Uterus (tissue), 4 donors: ENCODE results near the gene PPP6R2. TPM values are rescaled to one million over a fixed set of nuclear protein-coding genes. Genes with fewer than 3 reads are reported as not detected.
A peak's percentile ranks its signal among the peaks of the same experiment; 100 is the strongest.
"Not testable (repeated sequence)": the region's sequence is repeated elsewhere in the genome, so short reads cannot be mapped to it uniquely, and the experiment has no call there.

Source experiments
- DNase-seq, 2 donors: peaks; one replicate each; pipeline ENCODE4 v3.0.0-alpha.2; 2019 to 2020
- H3K27ac ChIP-seq, 2 donors: fragments of 200-600 bp; sonication (generic); 1 replicate in 1 of 2; 2 replicates in 1 of 2; pipeline ENCODE4 v1.5.1; 2016 to 2018
- H3K27me3 ChIP-seq, 2 donors: fragments of 200-600 bp; sonication (generic); one replicate each; pipeline ENCODE4 v1.5.1; 2018 to 2019; ENCODE audit warnings: control low read depth in 1 of 2
- H3K36me3 ChIP-seq, 2 donors: fragments of 200-600 bp; sonication (generic); one replicate each; pipeline ENCODE4 v1.5.1; 2019; ENCODE audit warnings: control low read depth in 1 of 2
- H3K4me1 ChIP-seq, 2 donors: fragments of 200-600 bp; sonication (generic); one replicate each; pipeline ENCODE4 v1.5.1; 2018 to 2019; ENCODE audit warnings: control low read depth in 1 of 2
- H3K4me3 ChIP-seq, 2 donors: fragments of 200-600 bp; sonication (generic); 1 replicate in 1 of 2; 2 replicates in 1 of 2; pipeline ENCODE4 v1.5.1; 2018 to 2019; ENCODE audit warnings: mild to moderate bottlenecking in 1 of 2
- H3K9me3 ChIP-seq, 2 donors: fragments of 200-600 bp; sonication (generic); one replicate each; pipeline ENCODE4 v1.5.1; 2019; ENCODE audit warnings: control low read depth in 1 of 2
- POLR2A ChIP-seq, 2 donors: fragments of 450-650 bp; IDR thresholded peaks; one replicate each; pipeline ENCODE4 v1.6.1; 2016; ENCODE audit warnings: antibody characterized with exemption in 2 of 2, mild to moderate bottlenecking in 1 of 2, moderate library complexity in 1 of 2
- intact Hi-C: fragments of 100-400 bp; cut with DNase I; formaldehyde crosslinking; loops from one replicate; pipeline ENCODE4 v1.15.1; 2023; ENCODE audit warnings: low total_unique reads
- total RNA-seq, 4 donors: library from RNA; depleted of rRNA in 3 of 4; stranded (reverse); fragments of >200 nt in 3 of 4; gene quantifications; one replicate each; pipeline versions ENCODE4 v1.1.0 to v1.2.4, GENCODE V29; 2014 to 2023
- TF ChIP-seq, protein P1 (sequence below), 4 experiments: fragments of 200-600 bp in 2 of 4; fragments of 450-650 bp in 2 of 4; sonication (generic) in 2 of 4; IDR thresholded peaks; one replicate each; pipeline ENCODE4 v1.5.1; 2016 to 2019; ENCODE audit warnings: antibody characterized with exemption in 4 of 4, mild to moderate bottlenecking in 2 of 4, moderate library complexity in 1 of 4
- donor health status: DM: yes; HTN: yes; CAD: no.

PPP6R2 gene
- total RNA-seq, 4 donors from 2014 or later: 42.4 to 73.1 (median 47.2) TPM

DNA sequence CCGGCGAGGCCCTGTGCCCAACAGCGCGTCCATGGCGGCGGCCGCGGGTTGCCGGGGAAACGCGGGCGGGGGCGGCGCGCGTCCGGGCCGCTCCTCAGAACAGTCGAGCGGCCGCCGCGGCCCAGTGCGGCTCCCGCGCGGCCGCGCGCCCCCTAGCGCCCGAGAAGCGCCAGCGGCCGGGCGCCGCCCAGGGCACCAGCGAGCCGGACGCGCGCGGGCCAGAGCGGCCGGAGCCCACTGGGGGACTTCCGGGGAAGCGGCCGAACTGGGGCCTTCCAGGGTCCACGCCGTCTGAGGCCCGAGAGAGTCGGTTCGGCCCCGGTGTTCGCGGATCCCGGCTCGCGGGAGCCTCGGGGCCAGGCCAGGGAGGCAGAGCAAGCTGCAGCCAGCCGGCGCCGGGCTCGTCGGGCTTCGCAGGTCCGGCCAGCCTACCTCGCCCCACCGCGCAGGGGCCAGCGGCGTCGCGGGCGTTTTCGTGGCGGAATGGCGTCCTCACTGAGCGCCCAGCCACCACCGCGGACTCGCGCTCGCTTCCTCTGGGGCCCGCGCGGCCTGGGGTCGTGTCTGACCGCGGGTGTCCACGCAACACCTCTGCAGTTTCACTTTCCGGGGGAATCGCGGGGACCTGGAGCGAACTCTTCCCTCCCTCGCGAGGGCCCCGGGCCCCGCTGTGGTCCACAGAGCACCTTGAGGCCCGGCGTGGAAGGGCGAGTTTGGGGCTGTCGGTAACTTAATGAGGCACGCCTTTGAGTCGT is 16.0 kb upstream of the PPP6R2 start, which contains the start of gene DENND6B:
Gene DENND6B (minus strand): TSS at position 57 of the 755 bp plus-strand sequence. CDS start 24 bp downstream, at position 33.
- H3K9me3 ChIP-seq: no peaks in the 10 kb centered on the region
- no peaks in the 10 kb centered on the region for H3K36me3 ChIP-seq
- peak in 1 of 2 donors; percentile 68 for TF ChIP-seq POLR2A (IDR thresholded peaks at IDR 0.05)
- TF ChIP-seq, protein P1, sequence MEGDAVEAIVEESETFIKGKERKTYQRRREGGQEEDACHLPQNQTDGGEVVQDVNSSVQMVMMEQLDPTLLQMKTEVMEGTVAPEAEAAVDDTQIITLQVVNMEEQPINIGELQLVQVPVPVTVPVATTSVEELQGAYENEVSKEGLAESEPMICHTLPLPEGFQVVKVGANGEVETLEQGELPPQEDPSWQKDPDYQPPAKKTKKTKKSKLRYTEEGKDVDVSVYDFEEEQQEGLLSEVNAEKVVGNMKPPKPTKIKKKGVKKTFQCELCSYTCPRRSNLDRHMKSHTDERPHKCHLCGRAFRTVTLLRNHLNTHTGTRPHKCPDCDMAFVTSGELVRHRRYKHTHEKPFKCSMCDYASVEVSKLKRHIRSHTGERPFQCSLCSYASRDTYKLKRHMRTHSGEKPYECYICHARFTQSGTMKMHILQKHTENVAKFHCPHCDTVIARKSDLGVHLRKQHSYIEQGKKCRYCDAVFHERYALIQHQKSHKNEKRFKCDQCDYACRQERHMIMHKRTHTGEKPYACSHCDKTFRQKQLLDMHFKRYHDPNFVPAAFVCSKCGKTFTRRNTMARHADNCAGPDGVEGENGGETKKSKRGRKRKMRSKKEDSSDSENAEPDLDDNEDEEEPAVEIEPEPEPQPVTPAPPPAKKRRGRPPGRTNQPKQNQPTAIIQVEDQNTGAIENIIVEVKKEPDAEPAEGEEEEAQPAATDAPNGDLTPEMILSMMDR (IDR thresholded peaks at IDR 0.05): peak in 3 of 4 experiments; percentile 72 to 99 (median 98)
- intact Hi-C loops: no loop called here
- peak within 1 kb of the TSS; percentile 89 to 96 for H3K27ac ChIP-seq
- peak within 1 kb of the TSS; percentile 43 to 97 for H3K4me3 ChIP-seq
- H3K4me1 ChIP-seq: peaks cover 0 to 7% of the 10 kb centered on the region in 2 donors
- peak; percentile 69 to 83 for DNase-seq
- H3K27me3 ChIP-seq: no peaks in the 10 kb centered on the region

DNA sequence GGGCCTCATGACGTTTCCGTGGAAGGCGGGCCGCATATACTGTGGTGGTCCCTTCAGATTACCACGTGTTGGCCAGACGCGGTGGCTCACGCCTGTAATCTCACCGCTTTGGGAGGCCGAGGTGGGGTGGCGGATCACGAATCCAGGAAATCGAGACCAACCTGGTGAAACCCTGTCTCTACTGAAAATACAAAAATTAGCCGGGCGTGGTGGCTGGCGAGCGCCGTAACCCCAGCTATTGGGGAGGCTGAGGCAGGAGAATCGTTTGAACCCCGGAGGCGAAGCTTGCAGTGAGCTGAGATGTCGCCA is 15.5 kb upstream of the PPP6R2 start:
- H3K9me3 ChIP-seq: no peaks in the 10 kb centered on the region
- intact Hi-C loops: no loop called here
- H3K27me3 ChIP-seq: no peaks in the 10 kb centered on the region
- peak overlapping the region; percentile 89 to 96 for H3K27ac ChIP-seq
- no peaks in the 10 kb centered on the region for H3K36me3 ChIP-seq
- no peak for DNase-seq
- peak overlapping the region; percentile 43 to 82 for H3K4me3 ChIP-seq
- TF ChIP-seq, protein P1 (IDR thresholded peaks at IDR 0.05): no peak
- TF ChIP-seq POLR2A (IDR thresholded peaks at IDR 0.05): no peak
- peaks cover 0 to 7% of the 10 kb centered on the region in 2 donors for H3K4me1 ChIP-seq

DNA sequence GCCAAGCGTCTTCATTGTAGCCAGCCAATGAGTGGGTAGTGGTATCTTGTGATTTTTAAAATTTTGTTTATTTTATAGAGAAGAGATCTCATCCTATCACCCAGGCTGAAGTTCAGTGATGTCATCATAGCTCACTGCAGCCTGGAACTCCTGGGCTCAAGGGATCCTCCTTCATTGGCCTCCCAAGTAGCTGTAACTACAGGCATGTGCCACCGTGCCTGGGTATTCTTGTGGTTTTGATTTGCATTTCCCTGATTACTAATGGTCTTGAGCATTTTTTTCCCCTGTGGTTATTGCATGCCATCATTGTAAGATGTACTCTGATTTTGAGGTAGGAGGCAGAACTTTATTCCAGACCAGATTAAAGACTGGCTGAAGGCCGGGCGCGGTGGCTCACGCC is 13.9 kb upstream of the PPP6R2 start:
- Histone ChIP-seq H3K27me3 (no peaks in the 10 kb centered on the region), H3K4me3 (no peak overlapping the region), H3K27ac (no peak overlapping the region), H3K4me1 (peaks cover 0 to 7% of the 10 kb centered on the region in 2 donors), H3K36me3 (no peaks in the 10 kb centered on the region), H3K9me3 (no peaks in the 10 kb centered on the region)
- TF ChIP-seq, protein P1 (IDR thresholded peaks at IDR 0.05): no peak
- no peak for TF ChIP-seq POLR2A (IDR thresholded peaks at IDR 0.05)
- intact Hi-C loops: no loop called here
- DNase-seq: no peak

DNA sequence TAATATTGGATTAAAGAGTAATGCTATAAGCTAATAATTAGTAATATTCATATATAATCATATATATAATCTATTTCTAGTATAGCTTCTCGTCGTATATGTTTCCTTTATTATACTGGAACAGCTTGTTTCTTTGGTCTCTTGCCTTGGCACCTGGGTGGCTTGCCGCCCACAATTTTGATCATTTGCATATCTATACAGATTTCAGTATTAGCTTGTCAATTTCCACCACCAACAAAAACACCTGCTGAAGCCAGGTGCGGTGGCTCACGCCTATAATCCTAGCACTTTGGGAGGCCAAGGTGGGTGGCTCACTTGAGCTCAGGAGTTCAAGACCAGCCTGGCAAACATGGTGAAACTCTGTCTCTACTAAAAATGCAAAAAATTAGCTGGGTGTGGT is 8.7 kb upstream of the PPP6R2 start:
- intact Hi-C loops: not testable (repeated sequence)

DNA sequence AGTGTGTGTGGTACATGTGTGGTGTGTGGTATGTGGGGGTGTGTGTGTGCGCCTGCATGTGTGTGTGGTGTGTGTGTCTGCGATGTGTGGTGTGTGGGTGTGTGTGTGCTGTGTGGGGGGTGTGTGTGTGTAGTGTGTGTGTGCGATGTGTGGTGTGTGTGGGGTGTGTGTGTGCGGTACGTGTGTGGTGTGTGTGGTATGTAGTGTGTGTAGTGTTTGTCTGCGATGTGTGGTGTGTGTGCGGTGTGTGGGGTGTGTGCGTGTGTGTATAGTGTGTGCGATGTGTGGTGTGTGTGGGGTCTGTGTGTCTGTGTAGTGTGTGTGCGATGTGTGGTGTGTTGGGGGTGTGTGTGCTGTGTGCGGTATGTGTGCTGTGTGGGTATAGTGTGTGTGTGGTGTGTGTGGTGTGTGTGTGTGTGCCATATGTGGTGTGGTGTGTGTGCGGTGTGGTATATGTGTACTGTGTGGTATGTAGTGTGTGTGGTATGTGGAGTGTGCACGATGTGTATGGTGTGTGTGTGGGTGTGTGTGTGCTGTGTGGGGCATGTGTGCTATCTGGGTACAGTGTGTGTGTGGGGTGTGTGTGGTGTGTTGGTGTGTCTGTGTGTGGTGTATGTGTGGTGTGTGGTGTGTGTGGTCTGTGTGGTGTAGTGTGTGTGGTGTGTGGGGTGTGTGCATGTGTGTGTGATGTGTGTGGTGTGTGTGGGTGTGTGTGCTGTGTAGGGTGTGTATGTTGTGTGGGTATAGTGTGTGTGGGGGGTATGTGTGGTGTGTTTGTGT is 5.7 kb upstream of the PPP6R2 start:
- intact Hi-C loops: no loop called here
- TF ChIP-seq, protein P1 (IDR thresholded peaks at IDR 0.05): no peak
- no peak for TF ChIP-seq POLR2A (IDR thresholded peaks at IDR 0.05)
- DNase-seq: no peak
- Histone ChIP-seq H3K4me1 (no peaks in the 10 kb centered on the region), H3K4me3 (no peak overlapping the region), H3K27ac (no peak overlapping the region), H3K36me3 (no peaks in the 10 kb centered on the region), H3K9me3 (no peaks in the 10 kb centered on the region), H3K27me3 (no peaks in the 10 kb centered on the region)

More for the DNA sequence above, 8.7 kb upstream of the PPP6R2 start:
- H3K27ac ChIP-seq, DNase-seq, H3K27me3 ChIP-seq, H3K4me1 ChIP-seq, H3K36me3 ChIP-seq, H3K4me3 ChIP-seq, H3K9me3 ChIP-seq: not testable (repeated sequence)
